Mammary epithelial cell (primary cell): ENCODE results near the gene MLXIP.

ENCODE experiments used
- EZH2 ChIP-seq: IDR thresholded peaks from 2 replicates; pipeline ENCODE4 v1.6.1; 2012; ENCODE audit warnings: low read length, inconsistent platforms, borderline replicate concordance
- TF ChIP-seq, protein P1 (sequence below), 2 donors: IDR thresholded peaks in 1 of 2; conservative IDR thresholded peaks in 1 of 2; 2 replicates each; pipeline ENCODE4 v1.5.1; 2011 to 2012; ENCODE audit warnings: inconsistent platforms in 2 of 2, low read length in 2 of 2, mild to moderate bottlenecking in 2 of 2, control low read depth in 1 of 2, low read depth in 1 of 2; ENCODE audit not compliant: insufficient read depth in 1 of 2; ENCODE audit errors: extremely low read depth in 1 of 2

DNA sequence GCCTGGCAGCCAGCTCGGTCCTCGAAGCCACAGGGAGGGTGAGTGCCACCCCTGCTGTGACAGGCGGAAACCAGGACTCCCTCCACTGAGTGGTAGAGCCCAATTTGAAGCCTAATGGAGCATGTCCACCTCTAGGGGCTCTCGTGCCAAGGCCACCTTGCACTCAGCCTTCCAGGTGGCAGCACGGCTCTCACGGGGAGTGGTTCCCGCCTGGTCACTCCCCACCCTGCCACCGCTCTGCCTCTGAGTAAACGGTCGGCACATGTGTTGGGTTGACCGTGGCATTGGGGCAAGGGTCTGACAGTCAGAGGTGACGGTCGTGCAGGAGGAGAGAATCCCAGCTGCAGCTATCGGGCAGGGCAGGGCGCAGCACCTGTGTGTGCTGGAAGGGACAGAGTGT, 60.7 kb downstream of the MLXIP start:
- TF ChIP-seq, protein P1, sequence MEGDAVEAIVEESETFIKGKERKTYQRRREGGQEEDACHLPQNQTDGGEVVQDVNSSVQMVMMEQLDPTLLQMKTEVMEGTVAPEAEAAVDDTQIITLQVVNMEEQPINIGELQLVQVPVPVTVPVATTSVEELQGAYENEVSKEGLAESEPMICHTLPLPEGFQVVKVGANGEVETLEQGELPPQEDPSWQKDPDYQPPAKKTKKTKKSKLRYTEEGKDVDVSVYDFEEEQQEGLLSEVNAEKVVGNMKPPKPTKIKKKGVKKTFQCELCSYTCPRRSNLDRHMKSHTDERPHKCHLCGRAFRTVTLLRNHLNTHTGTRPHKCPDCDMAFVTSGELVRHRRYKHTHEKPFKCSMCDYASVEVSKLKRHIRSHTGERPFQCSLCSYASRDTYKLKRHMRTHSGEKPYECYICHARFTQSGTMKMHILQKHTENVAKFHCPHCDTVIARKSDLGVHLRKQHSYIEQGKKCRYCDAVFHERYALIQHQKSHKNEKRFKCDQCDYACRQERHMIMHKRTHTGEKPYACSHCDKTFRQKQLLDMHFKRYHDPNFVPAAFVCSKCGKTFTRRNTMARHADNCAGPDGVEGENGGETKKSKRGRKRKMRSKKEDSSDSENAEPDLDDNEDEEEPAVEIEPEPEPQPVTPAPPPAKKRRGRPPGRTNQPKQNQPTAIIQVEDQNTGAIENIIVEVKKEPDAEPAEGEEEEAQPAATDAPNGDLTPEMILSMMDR (conservative IDR thresholded peaks at IDR 0.05 in 1 of 2, IDR thresholded peaks at IDR 0.05 in 1 of 2; ENCODE audit: extremely low read depth in 1 of 2, insufficient read depth in 1 of 2, low read depth in 1 of 2, low read length in 2 of 2) = no peak
- no peak for TF ChIP-seq EZH2
